EH (cell line): ENCODE data around the gene FLT1.

Experiments
- DNase-seq: peaks from one replicate; pipeline ENCODE4 v3.0.0-alpha.2; 2015; ENCODE audit warnings: low read depth

FLT1 gene

GRCh38 chr13:28425793-28426192, 69.1 kb downstream of the FLT1 start:
- DNase-seq: peak; percentile 76

- no peak for DNase-seq
These were observed 70.4 kb downstream of the FLT1 start for GRCh38 chr13:28424541-28424940.

- DNase-seq: no peak
These were observed 71.9 kb downstream of the FLT1 start for GRCh38 chr13:28423010-28423409.

GRCh38 chr13:28421676-28422410, 73.1 kb downstream of the FLT1 start:
- no peak for DNase-seq

- no peak for DNase-seq
These were observed 74.2 kb downstream of the FLT1 start for GRCh38 chr13:28420704-28421103.

GRCh38 chr13:28415994-28416421, 78.9 kb downstream of the FLT1 start:
- no peak for DNase-seq

GRCh38 chr13:28413999-28414398, 80.9 kb downstream of the FLT1 start:
- no peak for DNase-seq

GRCh38 chr13:28412981-28413380, 81.9 kb downstream of the FLT1 start:
- no peak for DNase-seq

GRCh38 chr13:28411831-28412353, 83.0 kb downstream of the FLT1 start:
- DNase-seq: peak; percentile 50

GRCh38 chr13:28410096-28410495, 84.8 kb downstream of the FLT1 start:
- DNase-seq: no peak

- DNase-seq: peak; percentile 67
These were observed 85.3 kb downstream of the FLT1 start for GRCh38 chr13:28409648-28410047.

GRCh38 chr13:28408863-28409262, 86.1 kb downstream of the FLT1 start:
- DNase-seq: peak; percentile 41

GRCh38 chr13:28408235-28408848, 86.6 kb downstream of the FLT1 start:
- DNase-seq: no peak

- no peak for DNase-seq
These were observed 88.1 kb downstream of the FLT1 start for GRCh38 chr13:28406733-28407266.

- DNase-seq: no peak
These were observed 92.9 kb downstream of the FLT1 start for GRCh38 chr13:28402057-28402381.

- peak; percentile 96 for DNase-seq
These were observed 93.4 kb downstream of the FLT1 start for GRCh38 chr13:28401303-28402056.

GRCh38 chr13:28396053-28396452, 98.9 kb downstream of the FLT1 start:
- DNase-seq: no peak

- DNase-seq: peak; percentile 69
These were observed 100.5 kb downstream of the FLT1 start for GRCh38 chr13:28394422-28394821.

- peak; percentile 62 for DNase-seq
These were observed 101.9 kb downstream of the FLT1 start for GRCh38 chr13:28392896-28393505.

- no peak for DNase-seq
These were observed 102.5 kb downstream of the FLT1 start for GRCh38 chr13:28392428-28392827.

- peak; percentile 62 for DNase-seq
These were observed 107.0 kb downstream of the FLT1 start for GRCh38 chr13:28387740-28388501.
